AG04450 (cell line): Measurements from ENCODE around the gene PRPH. TPM values are rescaled to one million over a fixed set of nuclear protein-coding genes. Genes with fewer than 3 reads are reported as not detected.

Source experiments
- CTCF ChIA-PET: fragments of 300-600, 350-600 bp; formaldehyde crosslinking; extraction: SDS; loops from one replicate; lab custom pipeline; 2022; ENCODE audit warnings: antibody characterized with exemption, inconsistent platforms; lab: Charles Lee
- POLR2A ChIA-PET: fragments of 350-600 bp; formaldehyde crosslinking; extraction: SDS; loops from one replicate; lab custom pipeline; 2021; ENCODE audit warnings: antibody characterized with exemption, inconsistent platforms; lab: Yijun Ruan, JAX
- DNase-seq: peaks from one replicate; pipeline ENCODE4 v3.0.0-alpha.2; 2011; ENCODE audit warnings: low read depth, low spot score
- H3K27ac ChIP-seq: one replicate; pipeline ENCODE4 v1.5.1; 2012; ENCODE audit warnings: low read depth, low read length, control low read depth
- H3K27me3 ChIP-seq: one replicate; pipeline ENCODE4 v1.6.0; 2012; ENCODE audit warnings: low read length; ENCODE audit not compliant: control insufficient read depth, insufficient read depth
- H3K4me3 ChIP-seq: 2 replicates; pipeline ENCODE4 v1.5.1; 2011; ENCODE audit warnings: mild to moderate bottlenecking, low read depth, low read length, control low read depth
- H3K9me3 ChIP-seq: 2 replicates; pipeline ENCODE4 v1.5.1; 2012; ENCODE audit warnings: low read length; ENCODE audit not compliant: control insufficient read depth, insufficient read depth
- CTCF ChIP-seq: IDR thresholded peaks from 2 replicates; pipeline ENCODE4 v1.5.1; 2011; ENCODE audit warnings: low read depth, low read length, control low read depth, inconsistent platforms
- polyA plus RNA-seq: library from polyadenylated mRNA; depleted of rRNA; stranded (reverse); fragments of >200 nt; gene quantifications from 2 replicates; pipeline ENCODE4 v1.2.3, GENCODE V29; 2011

PRPH gene
- polyA plus RNA-seq, 1 experiment: not detected

GRCh38 chr12:49327368-49327767 lies 32.4 kb downstream of the PRPH start:
- Histone ChIP-seq H3K4me3 (no peak overlapping the region), H3K9me3 (no peaks in the 10 kb centered on the region), H3K27me3 (no peaks in the 10 kb centered on the region), H3K27ac (no peak overlapping the region)
- POLR2A ChIA-PET: no interaction called here
- CTCF ChIA-PET: no interaction called here
- no peak for DNase-seq
- no peak for TF ChIP-seq CTCF

DNA sequence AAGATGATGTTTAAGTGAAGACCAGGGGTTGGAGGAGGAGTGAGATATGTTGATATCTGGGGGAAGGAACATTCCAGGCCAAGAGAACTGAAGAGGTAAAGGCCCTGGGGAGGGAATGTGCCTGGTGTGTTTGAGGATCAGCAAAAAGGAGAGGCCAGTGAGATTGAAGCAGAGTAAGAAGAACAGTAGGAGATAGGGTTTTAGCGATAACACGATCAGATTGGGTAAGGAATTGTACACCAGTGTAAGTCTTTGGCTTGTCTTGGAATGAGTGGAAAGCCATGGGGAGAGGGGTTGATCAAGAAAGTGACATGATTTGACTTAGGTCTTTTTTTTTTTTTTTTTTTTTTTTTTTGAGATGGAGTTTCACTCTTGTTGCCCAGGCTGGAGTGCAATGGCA lies 32.9 kb downstream of the PRPH start:
- CTCF ChIA-PET: no interaction called here

DNA sequence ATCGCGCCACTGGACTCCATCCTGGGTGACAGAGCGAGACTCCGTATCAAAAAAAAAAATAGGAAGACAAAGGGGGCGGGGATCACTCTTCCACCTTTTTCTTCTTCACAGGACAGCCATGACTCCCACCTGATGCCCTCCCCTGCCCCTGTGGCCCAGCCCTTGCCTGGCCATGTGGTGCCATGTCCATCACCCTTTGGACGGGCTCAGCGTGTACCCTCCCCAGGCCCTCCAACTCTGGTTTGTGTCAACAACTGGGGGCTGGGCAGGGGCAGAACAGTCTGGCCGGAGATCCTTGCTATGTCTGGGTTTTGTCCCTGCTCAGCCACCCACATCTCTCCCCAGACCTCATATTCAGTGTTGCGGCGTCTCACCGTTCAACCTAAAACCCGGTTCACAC lies 33.9 kb downstream of the PRPH start:
- Histone ChIP-seq H3K9me3 (no peaks in the 10 kb centered on the region; the same call in 1 of the 2 replicates), H3K4me3 (no peak overlapping the region), H3K27ac (no peak overlapping the region), H3K27me3 (peaks cover 4% of the 10 kb centered on the region)
- ChIA-PET CTCF (no interaction called here), POLR2A (no interaction called here)
- no peak for DNase-seq
- TF ChIP-seq CTCF: no peak

More for the DNA sequence above, 32.9 kb downstream of the PRPH start:
- no peak overlapping the region for H3K4me3 ChIP-seq
- no peak overlapping the region for H3K27ac ChIP-seq
- POLR2A ChIA-PET: no interaction called here
- no peaks in the 10 kb centered on the region; the same call in 1 of the 2 replicates for H3K9me3 ChIP-seq
- TF ChIP-seq CTCF: no peak
- peaks cover under 1% of the 10 kb centered on the region for H3K27me3 ChIP-seq
- no peak for DNase-seq

DNA sequence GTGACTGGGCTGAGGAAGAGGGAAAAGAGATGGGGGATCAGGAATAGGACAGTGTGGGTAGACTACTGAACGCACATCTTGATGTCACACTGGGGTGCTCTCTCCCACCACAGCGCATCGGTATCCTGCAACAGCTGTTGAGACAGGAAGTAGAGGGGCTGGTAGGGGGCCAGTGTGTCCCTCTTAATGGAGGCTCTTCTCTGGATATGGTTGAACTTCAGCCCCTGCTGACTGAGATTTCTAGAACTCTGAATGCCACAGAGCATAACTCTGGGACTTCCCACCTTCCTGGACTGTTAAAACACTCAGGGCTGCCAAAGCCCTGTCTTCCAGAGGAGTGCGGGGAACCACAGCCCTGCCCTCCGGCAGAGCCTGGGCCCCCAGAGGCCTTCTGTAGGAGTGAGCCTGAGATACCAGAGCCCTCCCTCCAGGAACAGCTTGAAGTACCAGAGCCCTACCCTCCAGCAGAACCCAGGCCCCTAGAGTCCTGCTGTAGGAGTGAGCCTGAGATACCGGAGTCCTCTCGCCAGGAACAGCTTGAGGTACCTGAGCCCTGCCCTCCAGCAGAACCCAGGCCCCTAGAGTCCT lies 35.2 kb downstream of the PRPH start:
- no peaks in the 10 kb centered on the region; the same call in 1 of the 2 replicates for H3K9me3 ChIP-seq
- H3K27ac ChIP-seq: no peak overlapping the region
- no peak for TF ChIP-seq CTCF
- H3K4me3 ChIP-seq: no peak overlapping the region
- peaks cover 17% of the 10 kb centered on the region for H3K27me3 ChIP-seq
- POLR2A ChIA-PET: no interaction called here
- CTCF ChIA-PET: interaction anchor here (0.6 to 4.7 kb wide), 3 partner anchors 17 to 307 kb away, joined by 7 to 52 read pairs (median 7); partner anchors contain the start of gene DNAJC22
- no peak for DNase-seq

- no peak for DNase-seq
- ChIA-PET CTCF (interaction anchor here (0.6 to 4.9 kb wide), 26 partner anchors 8 to 306 kb away, joined by 3 to 85 read pairs (median 7); partner anchors contain the start of genes DNAJC22, FAM186B, MCRS1 and TROAP), POLR2A (interaction anchor here (1.3 to 2.2 kb wide), 3 partner anchors 8 to 16 kb away, joined by 7 to 10 read pairs (median 7); partner anchors contain the start of genes DNAJC22 and TROAP)
- TF ChIP-seq CTCF: no peak
- Histone ChIP-seq H3K4me3 (no peak overlapping the region), H3K9me3 (no peaks in the 10 kb centered on the region; the same call in 1 of the 2 replicates), H3K27me3 (peaks cover 24% of the 10 kb centered on the region), H3K27ac (no peak overlapping the region)
These were observed 35.9 kb downstream of the PRPH start for GRCh38 chr12:49330631-49331379.
